HG02678 (cell line): ENCODE results near the gene FAF2.

Experiments used
- ATAC-seq: cut with Tn5 transposase; IDR thresholded peaks from one replicate; pipeline ENCODE4 v1.9.1; 2021; ENCODE audit warnings: mild to moderate bottlenecking, moderate library complexity; ENCODE audit not compliant: unreplicated experiment

The FAF2 gene

DNA sequence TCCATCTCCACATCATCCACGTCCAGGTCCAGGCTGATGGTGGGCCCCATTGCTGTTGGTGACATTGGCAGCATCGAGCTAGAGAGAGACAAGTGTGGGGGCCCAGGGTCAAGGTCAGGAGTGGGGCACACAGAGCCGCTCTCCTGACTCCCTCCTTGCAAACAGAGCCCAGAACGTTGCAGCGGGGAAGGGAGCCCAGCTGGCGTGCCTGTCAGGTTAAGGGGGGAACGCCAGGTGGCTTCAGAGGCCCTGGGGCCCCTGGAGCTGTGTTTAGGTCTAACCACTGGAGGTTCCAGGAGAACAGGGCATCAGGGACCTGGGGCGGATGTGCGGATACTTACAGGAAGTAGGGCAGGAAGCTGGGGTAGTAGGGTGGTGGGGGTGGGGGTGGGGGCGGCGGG, 81.6 kb downstream of the FAF2 start:
- ATAC-seq = no peak

GRCh38 chr5:176530393-176530982, 82.3 kb downstream of the FAF2 start:
- no peak for ATAC-seq

DNA sequence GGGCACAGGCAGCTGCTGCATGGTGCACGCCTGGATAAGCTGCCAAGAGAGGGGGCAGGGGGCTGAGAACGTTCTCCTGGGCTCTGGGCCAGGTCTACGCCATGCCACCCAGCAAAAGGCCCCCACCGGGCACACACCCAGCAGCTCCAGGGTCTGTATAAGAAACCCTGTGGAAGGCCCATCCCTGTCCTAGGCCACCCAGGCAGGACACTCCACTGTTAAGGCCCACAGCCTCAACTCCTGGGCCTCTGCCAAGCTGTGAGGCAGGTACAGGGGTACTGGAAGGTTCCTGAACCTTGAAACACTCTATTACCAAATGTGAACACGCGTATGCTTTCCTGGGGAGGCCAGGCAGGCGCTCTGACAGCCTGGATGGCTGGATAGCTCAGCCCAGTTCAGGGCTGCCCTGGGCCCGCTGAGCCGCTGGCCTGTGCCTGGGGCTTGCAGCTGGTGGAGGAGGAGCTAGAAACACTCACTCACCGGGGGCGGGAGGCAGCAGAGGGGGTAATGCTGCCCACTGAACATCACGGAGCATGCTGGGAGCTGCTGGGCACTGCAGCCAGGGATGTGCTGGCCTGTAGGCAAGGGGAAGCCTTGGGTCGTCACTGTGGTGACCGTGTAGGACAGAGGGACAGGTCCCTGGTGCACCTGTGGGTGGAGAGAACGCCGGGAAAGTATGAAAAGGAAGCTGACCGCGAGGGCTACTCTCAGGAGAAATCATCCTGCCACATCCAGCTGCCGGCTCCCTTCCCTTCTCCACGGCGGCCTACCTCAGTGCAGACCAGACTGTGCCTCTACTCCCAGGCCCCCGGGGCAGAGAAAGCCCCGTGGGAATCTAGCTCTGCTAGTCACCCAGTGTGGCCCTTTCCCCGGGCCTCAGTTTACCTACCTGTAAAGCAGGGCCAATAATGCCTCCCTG, 83.1 kb downstream of the FAF2 start:
- no peak for ATAC-seq

DNA sequence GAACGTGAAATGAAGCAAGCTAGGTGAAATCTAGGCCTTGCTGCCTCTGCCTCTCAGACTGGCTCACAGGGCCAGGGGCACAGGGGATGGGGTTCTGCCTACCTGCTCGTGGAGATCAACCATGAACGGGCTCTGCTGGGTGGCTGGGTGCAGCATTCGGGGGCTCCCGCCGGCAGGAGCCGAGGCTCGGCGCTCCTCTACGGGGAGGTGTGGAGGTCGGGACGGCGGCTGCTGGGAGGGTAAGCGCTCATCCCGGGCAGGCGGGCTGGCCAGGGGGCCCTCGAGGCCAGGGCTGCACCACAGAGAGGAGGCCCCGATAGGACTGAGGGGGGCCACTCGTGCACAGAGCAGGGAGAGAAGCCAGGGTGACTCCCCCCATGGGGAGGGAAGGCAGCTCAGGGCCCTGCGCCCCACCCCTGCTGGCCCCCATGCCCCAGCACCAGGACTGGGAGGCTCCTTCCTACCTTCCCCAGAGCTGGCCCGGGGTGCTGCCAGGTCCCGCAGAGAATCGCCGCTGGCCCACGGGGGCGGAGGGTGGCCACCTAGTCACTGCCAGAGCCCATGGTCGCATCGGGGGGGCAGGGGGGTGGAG, 83.8 kb downstream of the FAF2 start:
- ATAC-seq = no peak

- ATAC-seq = no peak
Observed at GRCh38 chr5:176532795-176533194, 84.6 kb downstream of the FAF2 start.

DNA sequence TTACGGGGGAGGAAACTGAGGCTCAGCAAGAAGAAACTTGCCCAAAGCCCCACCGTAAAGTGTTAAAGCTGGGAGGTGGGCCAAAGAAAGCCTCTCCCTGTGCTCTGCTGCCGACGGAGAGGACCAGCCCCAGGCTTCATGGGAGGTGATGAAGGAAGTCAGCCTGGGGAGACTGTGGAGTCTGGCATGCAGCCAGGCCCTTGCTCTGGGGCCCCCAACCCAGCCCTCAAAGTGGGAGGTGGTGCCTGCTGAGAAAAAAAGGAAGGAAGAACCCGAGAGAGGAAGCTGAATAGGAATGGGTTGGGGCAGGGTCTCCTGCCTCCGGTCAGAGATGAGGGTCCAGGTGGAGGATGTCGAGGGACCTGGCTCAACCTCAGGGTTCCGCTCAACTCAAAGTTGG, 85.2 kb downstream of the FAF2 start:
- no peak for ATAC-seq

DNA sequence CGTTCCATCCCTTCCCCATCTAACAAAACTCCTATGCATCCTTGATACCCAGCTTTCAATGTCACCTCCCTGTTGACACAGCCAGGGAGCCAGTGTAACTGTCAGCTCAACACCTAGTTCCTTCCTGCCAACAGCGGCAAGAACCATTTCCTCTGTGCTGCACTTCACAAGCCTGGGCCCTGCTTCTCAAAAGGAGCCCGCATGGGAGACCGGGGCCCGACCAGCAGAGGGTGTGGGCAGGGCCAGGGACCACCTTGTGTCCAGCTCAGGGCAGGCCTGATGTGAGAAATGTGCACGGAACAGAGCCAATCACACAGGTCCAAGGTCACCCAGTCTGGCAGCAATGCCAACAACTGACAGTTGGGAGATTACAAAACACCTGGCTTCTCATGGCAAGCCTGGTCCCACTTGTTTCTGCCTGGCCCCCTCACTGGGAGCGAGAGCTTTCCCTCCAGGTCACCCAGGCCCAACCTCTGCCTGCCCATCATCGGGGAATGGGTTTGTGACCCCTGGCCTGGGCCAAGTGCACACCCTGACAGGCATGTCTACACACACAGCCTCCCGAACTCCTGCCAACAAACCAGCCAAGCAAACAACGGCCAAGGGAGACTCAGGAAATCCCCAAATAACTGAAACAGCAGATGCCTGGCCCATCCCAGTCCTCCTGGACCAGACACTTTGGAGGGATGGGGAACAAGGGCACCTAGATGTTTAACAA, 85.9 kb downstream of the FAF2 start:
- no peak for ATAC-seq

DNA sequence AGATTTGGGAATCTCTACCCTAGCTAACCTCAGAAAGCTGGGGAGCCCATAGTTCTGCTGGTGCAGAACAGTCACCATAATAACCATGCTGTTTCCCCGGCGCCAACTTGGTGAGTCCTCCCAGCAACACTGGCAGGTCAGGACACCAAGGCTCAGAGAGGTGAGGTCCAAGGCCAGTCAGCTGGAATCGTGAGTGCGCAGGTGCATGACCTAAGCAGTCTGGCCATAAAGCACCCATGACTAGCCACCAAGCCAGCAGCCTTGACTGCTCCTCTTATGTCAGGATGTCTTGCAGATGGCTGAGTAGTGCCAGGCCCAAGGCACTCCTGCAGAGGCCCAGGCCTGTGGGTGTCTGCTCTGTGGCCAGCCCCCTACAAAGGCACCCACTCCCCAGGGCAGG, 86.5 kb downstream of the FAF2 start:
- no peak for ATAC-seq

- ATAC-seq = no peak
Observed at GRCh38 chr5:176535101-176535663, 87.0 kb downstream of the FAF2 start.

DNA sequence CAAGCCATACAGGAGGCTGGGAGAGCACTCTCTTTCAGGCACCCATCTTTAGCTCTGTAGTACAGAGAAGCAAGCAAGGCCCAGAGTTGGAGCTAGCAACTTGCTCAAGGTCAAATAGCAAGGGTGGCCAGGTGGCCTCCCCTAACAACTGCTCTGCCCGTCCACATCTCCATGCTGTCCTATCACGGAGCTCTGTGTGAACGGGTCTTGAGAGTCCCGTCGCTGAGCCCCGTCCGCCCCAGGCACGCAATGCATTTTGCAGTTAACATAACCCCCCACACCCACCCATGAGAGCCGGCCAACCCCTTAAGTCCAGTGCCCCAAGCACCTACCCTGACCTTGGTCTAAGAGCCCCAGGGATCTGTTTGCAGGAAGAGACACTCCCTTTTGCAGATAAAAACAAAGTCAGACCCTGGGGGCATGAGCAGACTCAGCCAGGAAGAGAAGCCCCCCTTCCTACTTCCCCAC, 87.5 kb downstream of the FAF2 start:
- ATAC-seq = no peak

DNA sequence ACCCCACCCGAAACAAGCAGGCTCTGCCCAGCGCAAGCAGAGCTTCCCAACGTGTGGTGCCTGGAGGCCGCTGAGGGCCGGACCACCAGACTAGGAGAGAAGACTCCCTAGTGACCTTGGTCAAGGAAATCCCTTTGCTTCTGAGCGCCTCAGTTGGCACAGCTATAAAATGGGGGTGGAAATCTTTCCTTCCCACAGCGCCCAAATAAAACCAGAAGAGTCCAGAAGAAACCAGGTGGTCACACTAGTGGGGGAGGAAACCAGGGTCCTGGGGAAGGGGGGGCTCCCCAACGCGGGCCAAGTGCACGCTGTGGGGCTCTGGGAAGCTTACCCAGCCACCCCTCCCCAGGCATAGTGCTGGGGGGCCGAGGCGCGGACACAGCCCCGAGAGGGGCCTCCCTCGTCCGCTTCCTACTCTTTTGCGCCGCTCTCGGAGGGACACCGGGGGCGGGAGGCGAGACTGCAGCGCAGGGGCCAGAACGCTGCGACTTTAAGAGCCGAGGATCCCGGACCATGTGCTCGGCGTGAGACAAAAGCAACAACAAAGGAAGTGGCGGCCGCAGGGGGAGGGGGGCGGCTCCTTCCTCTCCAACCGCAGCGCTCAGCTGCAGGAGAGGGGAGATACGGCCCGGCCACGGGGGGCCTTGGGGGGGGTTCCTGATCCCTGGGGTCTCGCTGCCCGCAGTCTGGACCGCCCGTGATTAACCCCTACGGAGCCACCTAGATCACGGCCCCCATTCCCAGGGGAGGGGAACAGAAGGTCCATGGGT, 88.1 kb downstream of the FAF2 start:
- peak; percentile 22 for ATAC-seq

- peak; percentile 57 for ATAC-seq
Observed at GRCh38 chr5:176536902-176537553, 88.8 kb downstream of the FAF2 start, which contains the start of gene RNF44. Gene RNF44, minus strand, starts transcription at chr5:176537402. Its CDS starts 4,930 bp downstream, at chr5:176532472.

GRCh38 chr5:176537554-176538229, 89.5 kb downstream of the FAF2 start:
- ATAC-seq = peak; percentile 69

DNA sequence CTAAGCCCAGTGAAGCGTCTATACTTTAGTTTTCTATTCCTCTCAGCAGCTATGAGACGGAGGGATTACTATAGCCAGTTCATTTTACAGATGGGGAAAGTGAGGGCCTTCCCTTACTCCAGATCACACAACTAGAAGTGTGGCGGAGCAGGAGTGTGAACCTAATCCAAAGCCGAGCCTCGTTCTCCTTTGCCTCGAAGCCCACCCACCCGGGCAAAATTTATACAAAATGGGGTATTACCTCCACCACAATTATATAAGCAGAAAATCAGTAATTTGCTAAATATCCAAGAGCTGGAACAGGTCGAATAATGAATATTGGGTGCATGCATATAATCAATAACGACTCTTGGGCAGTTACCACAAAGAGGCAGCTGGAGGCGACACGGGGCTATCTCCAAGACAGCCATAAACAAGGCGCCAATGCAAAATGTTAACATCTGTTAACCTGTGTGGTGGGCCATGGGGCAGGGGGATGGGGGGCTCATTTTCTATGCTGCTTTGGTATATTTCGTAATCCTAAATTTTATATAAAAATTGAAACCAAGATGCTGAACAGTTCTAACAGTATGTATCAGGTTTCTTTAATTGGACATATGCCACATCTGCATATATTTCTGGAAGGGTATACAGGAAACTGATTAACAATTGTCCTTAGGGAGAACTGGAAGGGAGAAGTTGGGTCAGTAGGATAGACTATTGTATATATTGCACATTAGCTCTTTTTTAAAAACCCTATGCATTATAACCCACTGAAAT, 90.2 kb downstream of the FAF2 start:
- ATAC-seq = no peak

DNA sequence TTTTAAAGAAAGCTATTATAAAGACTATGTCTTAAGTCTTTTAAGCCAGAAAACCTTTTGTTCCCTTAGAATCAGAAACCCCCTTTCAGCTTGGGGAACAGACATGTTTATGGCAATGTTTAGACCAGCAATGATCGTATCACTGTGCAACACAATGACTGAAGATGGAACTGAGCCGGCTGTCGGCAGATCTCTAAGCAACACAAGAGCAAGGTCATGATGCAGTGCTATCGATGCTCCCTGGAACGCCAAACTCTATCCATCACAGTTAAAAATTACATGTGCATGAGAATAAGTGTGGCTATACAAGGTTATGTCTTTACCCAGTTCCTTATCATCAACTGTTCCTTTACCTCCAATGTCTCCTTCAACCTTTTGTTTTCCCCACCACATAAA, 90.8 kb downstream of the FAF2 start:
- ATAC-seq = no peak

GRCh38 chr5:176540476-176540899, 92.3 kb downstream of the FAF2 start:
- no peak for ATAC-seq

- ATAC-seq = no peak
Observed at GRCh38 chr5:176540956-176541337, 92.8 kb downstream of the FAF2 start.
